Heart left ventricle (tissue), 13 donors: ENCODE results near the gene TRAPPC14.

Source experiments
- POLR2A ChIP-seq, 2 donors: fragments of 450-650 bp; IDR thresholded peaks; one replicate each; pipeline ENCODE4 v1.6.1; 2017; ENCODE audit warnings: antibody characterized with exemption in 2 of 2, mild to moderate bottlenecking in 2 of 2, moderate library complexity in 2 of 2
- TF ChIP-seq, protein P1 (sequence below), 12 donors: fragments of 200-600 bp; sonication (generic) in 4 of 12; IDR thresholded peaks; one replicate each; pipeline versions ENCODE4 v1.5.0 to v1.8.0; 2018 to 2022; ENCODE audit warnings: antibody characterized with exemption in 12 of 12, mild to moderate bottlenecking in 5 of 12
- donor health status: ischemic (EF 13 %, LVEDD 7.1; RV severe dilation, severe dysfunction).
- donor health status: DM: no; HTN: yes; CAD: no.
- donor health status: DM: no; HTN: no; CAD: no.
- donor health status: ischemic (EF 25% LVEDD 6.9; RV normal size, moderate dysfunction).
- donor health status: ischemic (EF 25% LVEDD 5.7; RV mildly dilated, moderate dysfunction).
- donor health status: ischemic (EF 35%, LVEDD 5.7; RV mildly dilated, moderate dysfunction).
- donor health status: nonischemic (EF 11% LVEDD 7.7; RV severe dilation, severe dysfunction).
- donor health status: DM: yes; HTN: yes; CAD: no.
- donor health status: PGD.
- donor health status: ischemic (EF 29% LVEDD 5.4; RV normal size, mild dysfunction).
- donor health status: nonischemic (EF 23%, LVEDD 6.1; RV moderate dilation, normal function).

DNA sequence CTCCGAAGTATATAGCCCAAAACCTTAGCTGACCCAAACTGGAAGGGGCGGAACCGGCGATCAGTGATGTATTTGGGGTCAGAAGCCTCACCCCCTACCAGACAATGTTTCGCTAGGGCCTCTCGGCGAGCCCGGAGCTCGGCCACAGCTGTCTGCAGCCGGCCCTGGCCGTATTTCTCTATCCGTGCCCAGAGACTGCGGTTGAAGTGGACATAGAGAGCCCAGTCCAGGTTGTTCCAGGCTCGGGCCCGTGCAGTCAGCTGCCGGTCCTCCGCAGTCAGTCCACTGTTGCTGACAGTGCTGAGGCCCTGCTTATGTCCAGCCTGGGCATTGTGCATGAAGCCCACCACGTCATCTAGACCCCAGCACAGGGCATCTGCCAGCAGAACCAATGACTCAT is 1.5 kb upstream of the TRAPPC14 start:
- TF ChIP-seq, protein P1, sequence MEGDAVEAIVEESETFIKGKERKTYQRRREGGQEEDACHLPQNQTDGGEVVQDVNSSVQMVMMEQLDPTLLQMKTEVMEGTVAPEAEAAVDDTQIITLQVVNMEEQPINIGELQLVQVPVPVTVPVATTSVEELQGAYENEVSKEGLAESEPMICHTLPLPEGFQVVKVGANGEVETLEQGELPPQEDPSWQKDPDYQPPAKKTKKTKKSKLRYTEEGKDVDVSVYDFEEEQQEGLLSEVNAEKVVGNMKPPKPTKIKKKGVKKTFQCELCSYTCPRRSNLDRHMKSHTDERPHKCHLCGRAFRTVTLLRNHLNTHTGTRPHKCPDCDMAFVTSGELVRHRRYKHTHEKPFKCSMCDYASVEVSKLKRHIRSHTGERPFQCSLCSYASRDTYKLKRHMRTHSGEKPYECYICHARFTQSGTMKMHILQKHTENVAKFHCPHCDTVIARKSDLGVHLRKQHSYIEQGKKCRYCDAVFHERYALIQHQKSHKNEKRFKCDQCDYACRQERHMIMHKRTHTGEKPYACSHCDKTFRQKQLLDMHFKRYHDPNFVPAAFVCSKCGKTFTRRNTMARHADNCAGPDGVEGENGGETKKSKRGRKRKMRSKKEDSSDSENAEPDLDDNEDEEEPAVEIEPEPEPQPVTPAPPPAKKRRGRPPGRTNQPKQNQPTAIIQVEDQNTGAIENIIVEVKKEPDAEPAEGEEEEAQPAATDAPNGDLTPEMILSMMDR (IDR thresholded peaks at IDR 0.05), result no peak
- no peak for TF ChIP-seq POLR2A (IDR thresholded peaks at IDR 0.05)
